Mucosa of descending colon (tissue), 3 donors: ENCODE measurements around the gene DPP10. TPM values are rescaled to one million over a fixed set of nuclear protein-coding genes. Genes with fewer than 3 reads are reported as not detected.

Experiments
- ATAC-seq: fragments of 200-7000 bp; cut with Tn5 transposase; one replicate; pipeline ENCODE4 v1.9.1; 2020; ENCODE audit warnings: mild to moderate bottlenecking, moderate library complexity
- DNase-seq, 3 donors: peaks; one replicate each; pipeline ENCODE4 v3.0.0-alpha.2; 2020
- H3K36me3 ChIP-seq: fragments of 200-600 bp; one replicate; pipeline ENCODE4 v1.8.0; 2021; ENCODE audit warnings: low read depth, mild to moderate bottlenecking
- H3K4me1 ChIP-seq: fragments of 200-600 bp; one replicate; pipeline ENCODE4 v1.8.0; 2021; ENCODE audit warnings: low read depth, mild to moderate bottlenecking
- H3K4me3 ChIP-seq: fragments of 200-600 bp; one replicate; pipeline ENCODE4 v1.8.0; 2021; ENCODE audit warnings: mild to moderate bottlenecking
- H3K9me3 ChIP-seq: fragments of 200-600 bp; one replicate; pipeline ENCODE4 v1.8.0; 2021; ENCODE audit warnings: mild to moderate bottlenecking
- intact Hi-C, 2 donors: fragments of 100-400 bp; cut with DNase I in 1 of 2; cut with micrococcal nuclease in 1 of 2; formaldehyde crosslinking; loops; one replicate each; pipeline versions ENCODE4 v1.11.0 to v1.11.1; 2022; cut with DNase I, micrococcal nuclease
- total RNA-seq, 3 donors: library from RNA; stranded (reverse); fragmentation: NEBNext Ultra II Directional in 2 of 3; extraction: Animal tissue kit (Norgen Biotek cat#: 25700) in 2 of 3; gene quantifications; one replicate each; pipeline versions ENCODE4 v1.2.1 to v1.2.4, GENCODE V29; 2021 to 2023
- TF ChIP-seq, protein P1 (sequence below): fragments of 200-600 bp; IDR thresholded peaks from one replicate; pipeline ENCODE4 v1.8.0; 2022; ENCODE audit warnings: antibody characterized with exemption, mild to moderate bottlenecking
- donor health status: DM: no; HTN: no; CAD: no; lungs with moderate emphysema.
- donor health status: DM: no; HTN: no; CAD: no.
- donor health status: DM: no; HTN: yes; CAD: no.

The DPP10 gene
- total RNA-seq, 3 donors from 2014 or later, result 6.3 to 12.2 (median 6.9) TPM

DNA sequence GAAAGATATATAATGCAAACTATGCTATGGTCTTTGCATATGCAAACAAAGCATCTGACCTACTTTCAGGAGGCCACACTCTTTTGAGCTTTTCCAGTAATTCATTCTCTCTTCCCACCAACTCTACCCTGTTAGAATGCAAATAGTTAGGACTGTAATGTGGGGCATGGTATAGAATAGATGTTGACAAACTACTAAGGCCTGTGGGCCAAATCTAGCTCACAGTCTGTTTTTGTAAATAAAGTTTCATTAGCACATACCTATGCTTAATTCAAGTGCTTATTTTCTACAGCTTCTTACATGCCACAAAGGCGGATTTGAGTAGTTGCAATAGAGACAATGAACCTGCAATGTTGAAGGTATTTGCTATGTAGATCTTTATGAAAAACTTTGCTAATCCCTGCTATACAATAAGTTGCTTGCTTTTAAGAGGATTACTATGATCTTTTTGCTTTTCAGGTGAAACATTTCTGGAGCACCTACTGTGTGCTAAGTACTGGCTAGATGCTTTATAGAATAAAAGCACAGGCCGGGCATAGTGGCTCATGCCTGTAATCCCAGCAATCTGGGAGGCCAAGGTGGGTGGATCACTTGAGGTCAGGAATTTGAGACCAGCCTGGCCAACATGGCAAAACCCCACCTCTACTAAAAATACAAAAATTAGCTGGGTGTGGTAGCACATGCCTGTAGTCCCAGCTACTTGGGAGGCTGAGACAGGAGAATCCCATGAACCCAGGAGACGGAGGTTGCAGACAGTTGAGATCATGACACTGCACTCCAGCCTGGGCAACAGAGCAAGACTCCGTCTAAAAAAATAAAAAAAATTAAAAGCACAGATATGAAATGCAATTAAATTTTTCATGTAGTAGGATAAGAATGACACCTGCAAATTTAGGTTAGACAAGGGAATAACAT, 267.8 kb downstream of the DPP10 start:
- intact Hi-C loops, result no loop called here
- H3K4me1 ChIP-seq, result no peaks in the 10 kb centered on the region
- ATAC-seq (no peak), DNase-seq (no peak)
- H3K9me3 ChIP-seq, result no peaks in the 10 kb centered on the region
- no peaks in the 10 kb centered on the region for H3K36me3 ChIP-seq
- H3K4me3 ChIP-seq, result no peak overlapping the region
- TF ChIP-seq, protein P1, sequence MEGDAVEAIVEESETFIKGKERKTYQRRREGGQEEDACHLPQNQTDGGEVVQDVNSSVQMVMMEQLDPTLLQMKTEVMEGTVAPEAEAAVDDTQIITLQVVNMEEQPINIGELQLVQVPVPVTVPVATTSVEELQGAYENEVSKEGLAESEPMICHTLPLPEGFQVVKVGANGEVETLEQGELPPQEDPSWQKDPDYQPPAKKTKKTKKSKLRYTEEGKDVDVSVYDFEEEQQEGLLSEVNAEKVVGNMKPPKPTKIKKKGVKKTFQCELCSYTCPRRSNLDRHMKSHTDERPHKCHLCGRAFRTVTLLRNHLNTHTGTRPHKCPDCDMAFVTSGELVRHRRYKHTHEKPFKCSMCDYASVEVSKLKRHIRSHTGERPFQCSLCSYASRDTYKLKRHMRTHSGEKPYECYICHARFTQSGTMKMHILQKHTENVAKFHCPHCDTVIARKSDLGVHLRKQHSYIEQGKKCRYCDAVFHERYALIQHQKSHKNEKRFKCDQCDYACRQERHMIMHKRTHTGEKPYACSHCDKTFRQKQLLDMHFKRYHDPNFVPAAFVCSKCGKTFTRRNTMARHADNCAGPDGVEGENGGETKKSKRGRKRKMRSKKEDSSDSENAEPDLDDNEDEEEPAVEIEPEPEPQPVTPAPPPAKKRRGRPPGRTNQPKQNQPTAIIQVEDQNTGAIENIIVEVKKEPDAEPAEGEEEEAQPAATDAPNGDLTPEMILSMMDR, result no peak

DNA sequence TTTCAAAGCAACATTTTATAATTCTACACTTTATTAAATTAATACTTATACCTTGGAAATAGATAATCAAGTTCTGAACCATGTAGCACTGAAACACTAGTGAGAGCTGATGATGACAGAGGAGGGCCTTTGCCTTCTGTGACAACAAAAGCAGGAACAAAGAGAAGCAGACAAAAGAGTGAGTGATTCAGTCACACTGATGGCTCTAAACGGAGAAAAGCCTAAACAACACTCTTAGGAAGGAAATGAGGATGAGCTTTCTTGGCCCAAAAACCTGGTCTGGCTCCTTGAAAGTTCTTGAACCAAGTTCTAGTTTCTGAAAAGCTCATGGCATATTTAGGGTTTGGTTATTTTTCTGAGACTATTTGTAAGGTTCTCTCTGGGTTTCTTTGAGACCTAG, 271.9 kb downstream of the DPP10 start:
- intact Hi-C loops, result no loop called here
- Histone ChIP-seq H3K4me3 (no peak overlapping the region), H3K9me3 (no peaks in the 10 kb centered on the region), H3K36me3 (no peaks in the 10 kb centered on the region), H3K4me1 (no peaks in the 10 kb centered on the region)
- ATAC-seq, result no peak
- TF ChIP-seq, protein P1, result no peak
- DNase-seq, result no peak

DNA sequence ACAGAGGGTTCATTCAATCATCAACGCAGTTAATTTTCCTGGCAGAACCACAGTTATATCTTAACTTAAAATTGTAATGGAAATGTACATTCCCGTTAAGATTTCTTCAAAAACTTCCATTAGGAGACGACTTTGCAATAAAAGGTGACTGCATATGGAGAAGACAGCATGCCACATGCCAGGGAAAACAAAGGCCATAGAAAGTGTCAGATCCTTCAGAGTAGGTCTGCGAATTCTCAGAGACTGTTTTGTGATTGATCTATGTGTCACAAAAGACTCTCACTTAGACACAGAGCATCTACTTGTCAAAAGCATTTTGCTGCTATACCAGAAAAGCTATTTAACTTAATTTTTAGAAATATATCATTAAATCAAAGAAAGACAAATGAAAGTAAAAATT, 274.6 kb downstream of the DPP10 start:
- no peak for DNase-seq
- no peaks in the 10 kb centered on the region for H3K9me3 ChIP-seq
- H3K4me3 ChIP-seq, result no peak overlapping the region
- intact Hi-C loops, result no loop called here
- no peaks in the 10 kb centered on the region for H3K4me1 ChIP-seq
- no peaks in the 10 kb centered on the region for H3K36me3 ChIP-seq
- ATAC-seq, result no peak
- TF ChIP-seq, protein P1, result no peak

DNA sequence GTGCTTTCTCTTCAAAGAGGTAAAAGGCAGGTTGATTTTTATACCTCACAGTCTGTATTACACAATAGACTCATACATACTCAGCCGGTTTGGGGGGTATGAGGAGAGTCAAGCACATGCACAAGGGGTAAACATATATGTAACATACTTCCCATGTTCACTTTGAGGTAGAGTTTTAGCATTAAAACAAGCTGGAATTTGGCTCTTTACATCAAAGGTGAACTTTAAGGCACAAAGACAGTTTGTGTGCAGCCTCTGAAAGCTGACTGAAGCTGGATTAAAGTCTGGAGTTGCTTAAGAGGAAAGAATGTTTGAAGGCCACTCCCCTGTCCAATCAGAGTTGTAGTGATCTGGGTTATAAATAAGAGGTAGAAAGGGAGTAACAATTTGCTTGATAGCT, 282.0 kb downstream of the DPP10 start:
- Histone ChIP-seq H3K4me1 (no peaks in the 10 kb centered on the region), H3K9me3 (no peaks in the 10 kb centered on the region), H3K4me3 (no peak overlapping the region), H3K36me3 (no peaks in the 10 kb centered on the region)
- ATAC-seq (no peak), DNase-seq (no peak)
- TF ChIP-seq, protein P1, result no peak
- intact Hi-C loops, result no loop called here

DNA sequence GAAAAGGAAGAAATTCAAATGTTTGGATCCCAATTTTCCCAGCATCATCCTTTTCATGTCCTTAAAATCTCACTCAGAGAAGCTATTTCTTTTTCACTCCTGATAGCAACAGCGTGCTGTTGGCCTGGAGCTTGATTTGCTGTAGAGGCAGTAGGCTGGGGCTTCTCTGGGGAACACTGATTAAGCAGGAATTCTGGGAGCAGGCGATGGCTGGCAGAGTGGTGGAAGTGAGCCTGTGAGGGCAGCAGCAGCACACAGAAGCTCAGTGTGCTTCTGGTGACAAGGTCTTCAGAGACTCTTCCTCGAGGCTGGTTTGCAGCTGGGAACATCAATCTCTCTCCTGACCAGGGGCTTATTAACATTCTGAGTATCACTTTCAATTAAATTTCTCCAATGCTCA, 284.6 kb downstream of the DPP10 start:
- TF ChIP-seq, protein P1, result no peak
- no peak for ATAC-seq
- DNase-seq, result no peak
- Histone ChIP-seq H3K36me3 (no peaks in the 10 kb centered on the region), H3K4me3 (no peak overlapping the region), H3K4me1 (no peaks in the 10 kb centered on the region), H3K9me3 (no peaks in the 10 kb centered on the region)
- intact Hi-C loops, result no loop called here
